ENCODE results near the gene PHAF1.

DNA sequence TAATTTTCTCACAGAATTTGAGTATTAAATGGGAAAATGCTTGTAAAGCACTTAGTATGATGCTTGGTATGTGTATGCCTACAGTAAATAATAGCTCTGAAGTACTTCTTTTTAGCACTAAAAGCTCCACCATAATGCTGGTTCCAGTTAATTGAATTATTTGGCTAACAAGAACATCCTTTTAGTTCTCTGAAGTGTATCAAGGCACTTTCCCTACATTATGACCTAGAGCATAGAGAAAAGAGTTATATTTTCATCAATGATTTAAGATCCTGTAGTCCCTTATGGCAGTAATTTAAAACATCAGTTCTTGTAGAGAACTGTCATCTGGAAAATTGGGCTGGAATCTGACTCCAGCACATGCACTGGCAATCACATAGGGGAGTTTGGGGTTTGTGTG, 21.9 kb upstream of the PHAF1 start:
- TF ChIP-seq POLR2A (IDR thresholded peaks at IDR 0.05) = no peak
- TF ChIP-seq, protein P1, sequence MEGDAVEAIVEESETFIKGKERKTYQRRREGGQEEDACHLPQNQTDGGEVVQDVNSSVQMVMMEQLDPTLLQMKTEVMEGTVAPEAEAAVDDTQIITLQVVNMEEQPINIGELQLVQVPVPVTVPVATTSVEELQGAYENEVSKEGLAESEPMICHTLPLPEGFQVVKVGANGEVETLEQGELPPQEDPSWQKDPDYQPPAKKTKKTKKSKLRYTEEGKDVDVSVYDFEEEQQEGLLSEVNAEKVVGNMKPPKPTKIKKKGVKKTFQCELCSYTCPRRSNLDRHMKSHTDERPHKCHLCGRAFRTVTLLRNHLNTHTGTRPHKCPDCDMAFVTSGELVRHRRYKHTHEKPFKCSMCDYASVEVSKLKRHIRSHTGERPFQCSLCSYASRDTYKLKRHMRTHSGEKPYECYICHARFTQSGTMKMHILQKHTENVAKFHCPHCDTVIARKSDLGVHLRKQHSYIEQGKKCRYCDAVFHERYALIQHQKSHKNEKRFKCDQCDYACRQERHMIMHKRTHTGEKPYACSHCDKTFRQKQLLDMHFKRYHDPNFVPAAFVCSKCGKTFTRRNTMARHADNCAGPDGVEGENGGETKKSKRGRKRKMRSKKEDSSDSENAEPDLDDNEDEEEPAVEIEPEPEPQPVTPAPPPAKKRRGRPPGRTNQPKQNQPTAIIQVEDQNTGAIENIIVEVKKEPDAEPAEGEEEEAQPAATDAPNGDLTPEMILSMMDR (IDR thresholded peaks at IDR 0.05) = no peak
